Keratinocyte (primary cell): ENCODE results near the gene SERGEF. TPM values are rescaled to one million over a fixed set of nuclear protein-coding genes. Genes with fewer than 3 reads are reported as not detected.

Experiments used
- DNase-seq: peaks from one replicate; pipeline ENCODE4 v3.0.0-alpha.2; 2011; ENCODE audit warnings: low read depth, missing footprints, low spot score
- FAIRE-seq: peaks from 2 replicates; lab custom pipeline; 2011; peaks lifted over from hg19 to GRCh38; lab: Jason Lieb, UNC
- H2AFZ ChIP-seq: 2 replicates; pipeline ENCODE4 v1.6.0; 2012; ENCODE audit warnings: low read length, control low read depth, inconsistent platforms; ENCODE audit not compliant: control insufficient read depth
- H3K27ac ChIP-seq: 2 replicates; pipeline ENCODE4 v1.5.1; 2011; ENCODE audit warnings: low read length; ENCODE audit not compliant: control insufficient read depth, insufficient read depth
- H3K27me3 ChIP-seq: 3 replicates; pipeline ENCODE4 v1.6.0; 2011; ENCODE audit warnings: low read length; ENCODE audit not compliant: control insufficient read depth, insufficient read depth; ENCODE audit errors: extremely low read depth
- H3K36me3 ChIP-seq, 2 experiments: 2 replicates in 1 of 2; 3 replicates in 1 of 2; pipeline ENCODE4 v1.5.1; 2011; ENCODE audit warnings: low read length in 2 of 2, mild to moderate bottlenecking in 1 of 2; ENCODE audit not compliant: control insufficient read depth in 2 of 2, insufficient read depth in 2 of 2; ENCODE audit errors: extremely low read depth in 1 of 2
- H3K4me1 ChIP-seq: 3 replicates; pipeline ENCODE4 v1.5.1; 2011; ENCODE audit warnings: low read length; ENCODE audit not compliant: control insufficient read depth, insufficient read depth; ENCODE audit errors: extremely low read depth
- H3K4me2 ChIP-seq: 3 replicates; pipeline ENCODE4 v1.6.0; 2011; ENCODE audit warnings: low read depth, low read length; ENCODE audit not compliant: control insufficient read depth, insufficient read depth; ENCODE audit errors: extremely low read depth
- H3K4me3 ChIP-seq, 3 experiments: fragments of 200-600 bp in 1 of 3; sonication (generic) in 1 of 3; 2 replicates in 2 of 3; 3 replicates in 1 of 3; pipeline ENCODE4 v1.5.1; 2011 to 2016; ENCODE audit warnings: low read length in 3 of 3, mild to moderate bottlenecking in 3 of 3, control low read depth in 2 of 3, inconsistent platforms in 1 of 3, low read depth in 1 of 3, mixed read lengths in 1 of 3, mixed run types in 1 of 3, moderate library complexity in 1 of 3; ENCODE audit not compliant: control insufficient read depth in 2 of 3, insufficient read depth in 2 of 3; ENCODE audit errors: extremely low read depth in 1 of 3
- H3K79me2 ChIP-seq: 2 replicates; pipeline ENCODE4 v1.6.0; 2012; ENCODE audit warnings: low read length; ENCODE audit not compliant: control insufficient read depth, insufficient read depth
- H3K9ac ChIP-seq: 3 replicates; pipeline ENCODE4 v1.6.0; 2011; ENCODE audit warnings: low read length; ENCODE audit not compliant: control insufficient read depth, insufficient read depth; ENCODE audit errors: extremely low read depth
- H3K9me1 ChIP-seq: 3 replicates; pipeline ENCODE4 v1.6.0; 2011; ENCODE audit warnings: low read length; ENCODE audit not compliant: control insufficient read depth, insufficient read depth; ENCODE audit errors: extremely low read depth
- H3K9me3 ChIP-seq: 2 replicates; pipeline ENCODE4 v1.5.1; 2012; ENCODE audit warnings: low read depth, low read length; ENCODE audit not compliant: control insufficient read depth
- H4K20me1 ChIP-seq: 3 replicates; pipeline ENCODE4 v1.6.0; 2011; ENCODE audit warnings: low read length; ENCODE audit not compliant: control insufficient read depth, insufficient read depth; ENCODE audit errors: extremely low read depth
- CTCF ChIP-seq, 3 experiments: IDR thresholded peaks in 1 of 3; conservative IDR thresholded peaks in 1 of 3; optimal IDR thresholded peaks in 1 of 3; 2 replicates in 2 of 3; 3 replicates in 1 of 3; pipeline versions ENCODE3 to v1.5.1; 2011; ENCODE audit warnings: low read length in 3 of 3, mild to moderate bottlenecking in 3 of 3, moderate library complexity in 2 of 3, control low read depth in 1 of 3, inconsistent platforms in 1 of 3; ENCODE audit not compliant: insufficient read depth in 2 of 3; ENCODE audit errors: extremely low read depth in 1 of 3
- EZH2 ChIP-seq: IDR thresholded peaks from one replicate; pipeline ENCODE4 v1.6.1; 2012; ENCODE audit warnings: inconsistent platforms, mild to moderate bottlenecking, low read length, moderate library complexity
- dilution Hi-C: fragments of 300-500 bp; cut with MboI; formaldehyde crosslinking; loops from one replicate; pipeline ENCODE4 v1.7.0; 2020; ENCODE audit warnings: low sequenced_read_pairs; ENCODE audit not compliant: extremely low pct_ligation_motif_present
- polyA plus RNA-seq, 5 experiments: library from polyadenylated mRNA; depleted of rRNA in 3 of 5; stranded (reverse) in 3 of 5; stranded (forward) in 1 of 5; unstranded in 1 of 5; fragments of >200 nt; gene quantifications; 1 replicate in 1 of 5; 2 replicates in 3 of 5; 3 replicates in 1 of 5; pipeline versions ENCODE4 v1.2.1 to v1.2.3, GENCODE V29; 2011 to 2012; ENCODE audit warnings: missing spikeins in 2 of 5, low read depth in 1 of 5, low replicate concordance in 1 of 5

SERGEF gene
- polyA plus RNA-seq, 1 donor (not counting 4 experiments of a cell fraction or from before 2014, with no cell fraction given) = 15.6 TPM

GRCh38 chr11:17914957-17915356 is 97.9 kb downstream of the SERGEF start:
- dilution Hi-C loops = no loop called here
- no peak overlapping the region for H3K9ac ChIP-seq
- no peak for FAIRE-seq

DNA sequence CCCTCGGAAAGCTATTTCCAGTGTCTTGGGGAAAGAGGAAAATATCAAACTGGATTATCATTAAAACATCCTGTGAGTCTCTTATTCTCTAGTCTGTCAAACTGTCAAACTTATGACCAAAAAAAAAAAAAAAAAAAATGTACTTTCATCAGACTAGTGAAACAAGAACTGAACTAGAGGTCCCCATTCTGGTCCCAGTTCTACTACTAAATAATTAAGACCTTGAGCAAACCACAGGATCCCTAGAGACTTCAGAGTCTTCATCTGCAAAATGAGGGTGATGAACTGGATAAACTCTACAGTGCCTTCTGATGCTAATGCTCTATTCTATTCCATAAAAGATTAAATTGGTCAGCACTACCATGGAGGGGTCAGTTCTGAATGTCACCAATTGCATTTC is 105.8 kb downstream of the SERGEF start:
- Histone ChIP-seq H3K9ac (no peak overlapping the region), H4K20me1 (no peaks in the 10 kb centered on the region), H3K9me1 (no peaks in the 10 kb centered on the region), H3K4me3 (no peak overlapping the region), H3K4me2 (no peak overlapping the region), H3K36me3 (no peaks in the 10 kb centered on the region), H3K4me1 (no peaks in the 10 kb centered on the region), H3K9me3 (no peaks in the 10 kb centered on the region), H3K27ac (no peak overlapping the region), H3K27me3 (no peaks in the 10 kb centered on the region), H3K79me2 (no peaks in the 10 kb centered on the region), H2AFZ (no peak overlapping the region)
- DNase-seq = no peak
- dilution Hi-C loops = no loop called here
- TF ChIP-seq EZH2 (no peak), CTCF (optimal IDR thresholded peaks at IDR 0.05 in 1 of 3, IDR thresholded peaks at IDR 0.05 in 1 of 3, conservative IDR thresholded peaks at IDR 0.05 in 1 of 3; ENCODE audit: extremely low read depth in 1 of 3, insufficient read depth in 2 of 3, low read length in 3 of 3) (no peak)
- FAIRE-seq = no peak

More at GRCh38 chr11:17914957-17915356, 97.9 kb downstream of the SERGEF start:
- DNase-seq = no peak
- Histone ChIP-seq H3K9me1 (no peaks in the 10 kb centered on the region), H4K20me1 (no peaks in the 10 kb centered on the region), H2AFZ (no peak overlapping the region), H3K4me2 (no peak overlapping the region), H3K27me3 (no peaks in the 10 kb centered on the region), H3K79me2 (no peaks in the 10 kb centered on the region), H3K36me3 (no peaks in the 10 kb centered on the region), H3K4me3 (no peak overlapping the region), H3K9me3 (no peaks in the 10 kb centered on the region), H3K4me1 (no peaks in the 10 kb centered on the region), H3K27ac (no peak overlapping the region)
- TF ChIP-seq EZH2 = no peak
- TF ChIP-seq CTCF (optimal IDR thresholded peaks at IDR 0.05 in 1 of 3, IDR thresholded peaks at IDR 0.05 in 1 of 3, conservative IDR thresholded peaks at IDR 0.05 in 1 of 3; ENCODE audit: extremely low read depth in 1 of 3, insufficient read depth in 2 of 3, low read length in 3 of 3) = no peak
